Testis (tissue), 2 donors: ENCODE results near the gene TMEM253.

Source experiments
- POLR2A ChIP-seq: fragments of 450-650 bp; IDR thresholded peaks from one replicate; pipeline ENCODE4 v1.6.1; 2017; ENCODE audit warnings: antibody characterized with exemption, mild to moderate bottlenecking, moderate library complexity
- TF ChIP-seq, protein P1 (sequence below), 3 experiments: fragments of 450-650 bp in 2 of 3; fragments of 200-600 bp in 1 of 3; sonication (generic) in 1 of 3; IDR thresholded peaks; one replicate each; pipeline ENCODE4 v1.5.1; 2016 to 2019; ENCODE audit warnings: antibody characterized with exemption in 3 of 3, mild to moderate bottlenecking in 2 of 3, moderate library complexity in 1 of 3

DNA sequence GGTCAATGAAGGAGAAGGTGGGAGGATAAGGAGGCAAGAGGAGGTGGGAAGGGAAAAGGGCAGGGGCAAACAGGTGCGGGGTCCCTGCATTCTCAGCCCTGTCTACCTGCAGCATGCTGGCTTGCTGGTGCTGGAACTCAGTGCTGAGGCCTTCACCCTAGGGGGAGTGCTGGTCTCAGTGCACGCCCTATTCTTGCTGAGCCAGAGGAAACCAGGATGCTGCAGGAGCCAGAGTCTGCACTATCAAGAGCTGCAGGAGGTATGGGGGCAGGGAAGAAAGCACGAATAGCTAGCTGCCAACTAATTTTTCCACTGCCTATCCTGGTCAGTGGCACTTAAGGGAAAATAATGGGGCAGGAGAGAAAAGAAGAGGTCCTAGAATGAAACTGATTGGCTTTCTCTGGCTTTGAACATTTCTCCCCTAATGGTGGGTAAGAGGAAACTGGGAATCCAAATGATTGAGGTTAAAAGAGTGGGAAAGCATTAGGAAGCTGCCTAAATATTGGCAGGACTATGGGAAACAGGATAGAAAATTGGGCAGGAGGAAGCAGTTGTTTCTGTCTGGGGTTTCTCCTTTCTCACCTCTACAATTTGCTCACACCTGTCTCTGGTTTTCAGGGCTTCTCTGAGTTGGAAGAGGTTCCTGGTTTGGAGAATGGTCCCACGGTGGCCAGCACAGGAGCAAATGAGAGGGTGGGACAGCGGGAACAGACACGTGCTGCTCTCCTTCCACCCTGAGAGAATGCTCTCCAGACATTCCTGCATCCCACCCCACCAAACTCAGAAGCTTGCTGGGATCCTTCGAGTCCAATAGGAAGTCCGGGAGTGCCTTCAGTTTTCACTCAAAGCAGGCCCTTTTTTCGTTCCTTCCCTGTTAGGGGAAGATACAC, 1.9 kb downstream of the TMEM253 start:
- TF ChIP-seq, protein P1, sequence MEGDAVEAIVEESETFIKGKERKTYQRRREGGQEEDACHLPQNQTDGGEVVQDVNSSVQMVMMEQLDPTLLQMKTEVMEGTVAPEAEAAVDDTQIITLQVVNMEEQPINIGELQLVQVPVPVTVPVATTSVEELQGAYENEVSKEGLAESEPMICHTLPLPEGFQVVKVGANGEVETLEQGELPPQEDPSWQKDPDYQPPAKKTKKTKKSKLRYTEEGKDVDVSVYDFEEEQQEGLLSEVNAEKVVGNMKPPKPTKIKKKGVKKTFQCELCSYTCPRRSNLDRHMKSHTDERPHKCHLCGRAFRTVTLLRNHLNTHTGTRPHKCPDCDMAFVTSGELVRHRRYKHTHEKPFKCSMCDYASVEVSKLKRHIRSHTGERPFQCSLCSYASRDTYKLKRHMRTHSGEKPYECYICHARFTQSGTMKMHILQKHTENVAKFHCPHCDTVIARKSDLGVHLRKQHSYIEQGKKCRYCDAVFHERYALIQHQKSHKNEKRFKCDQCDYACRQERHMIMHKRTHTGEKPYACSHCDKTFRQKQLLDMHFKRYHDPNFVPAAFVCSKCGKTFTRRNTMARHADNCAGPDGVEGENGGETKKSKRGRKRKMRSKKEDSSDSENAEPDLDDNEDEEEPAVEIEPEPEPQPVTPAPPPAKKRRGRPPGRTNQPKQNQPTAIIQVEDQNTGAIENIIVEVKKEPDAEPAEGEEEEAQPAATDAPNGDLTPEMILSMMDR (IDR thresholded peaks at IDR 0.05) = no peak
- TF ChIP-seq POLR2A = no peak
